Activated CD4-positive, CD25-positive, alpha-beta regulatory T cell treated with anti-CD3 and anti-CD28 coated beads, Interleukin-2, amount 50 U/mL, for 72 hours (primary cell): ENCODE measurements around the gene POLG.
"Not testable (repeated sequence)": the region's sequence is repeated elsewhere in the genome, so short reads cannot be mapped to it uniquely, and the experiment has no call there.

Experiments
- DNase-seq: peaks from one replicate; pipeline ENCODE4 v3.0.0; 2021

POLG gene

DNA sequence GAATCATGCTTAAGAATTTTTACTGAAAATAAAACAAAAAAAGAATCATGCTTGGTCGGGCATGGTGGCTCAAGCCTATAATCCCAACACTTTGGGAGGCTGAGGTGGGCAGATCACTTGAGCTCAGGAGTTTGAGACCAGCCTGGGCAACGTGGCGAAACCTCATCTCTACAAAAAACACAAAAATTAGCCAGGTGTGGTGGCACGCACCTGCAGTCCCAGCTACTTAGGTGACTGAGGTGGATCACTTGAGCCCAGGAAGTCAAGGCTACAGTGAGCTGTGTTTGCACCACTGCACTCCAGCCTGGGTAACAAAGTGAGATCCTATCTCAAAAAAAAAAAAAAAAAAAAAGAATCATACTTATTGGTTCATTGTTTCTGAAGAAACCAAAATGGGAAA, 57.3 kb downstream of the POLG start:
- not testable (repeated sequence) for DNase-seq
